Adipocyte (in vitro differentiated cells): ENCODE measurements around the gene LILRA1.
"Not testable (repeated sequence)": the region's sequence is repeated elsewhere in the genome, so short reads cannot be mapped to it uniquely, and the experiment has no call there.

Experiments used
- DNase-seq: peaks from one replicate; pipeline ENCODE4 v3.0.0-alpha.2; 2015; ENCODE audit warnings: low read depth
- H3K27me3 ChIP-seq: replicated peaks from 2 replicates; pipeline ENCODE4 v1.7.0; 2013; ENCODE audit warnings: mild to moderate bottlenecking, low read length, moderate library complexity; ENCODE audit not compliant: control insufficient read depth, insufficient read depth
- H3K36me3 ChIP-seq: 2 replicates; pipeline ENCODE4 v1.7.0; 2013; ENCODE audit warnings: low read length, mild to moderate bottlenecking, moderate library complexity; ENCODE audit not compliant: control insufficient read depth, insufficient read depth, severe bottlenecking
- H3K4me1 ChIP-seq: 2 replicates; pipeline ENCODE4 v1.7.0; 2013; ENCODE audit warnings: mild to moderate bottlenecking, low read length, moderate library complexity; ENCODE audit not compliant: control insufficient read depth, insufficient read depth
- H3K4me3 ChIP-seq: 2 replicates; pipeline ENCODE4 v1.7.0; 2013; ENCODE audit warnings: mild to moderate bottlenecking, low read length, moderate library complexity
- H3K9ac ChIP-seq: 2 replicates; pipeline ENCODE4 v1.7.0; 2013; ENCODE audit warnings: mild to moderate bottlenecking, low read length, moderate library complexity
- H3K9me3 ChIP-seq: 2 replicates; pipeline ENCODE4 v1.7.0; 2013; ENCODE audit warnings: mild to moderate bottlenecking, low read length, moderate library complexity; ENCODE audit not compliant: control insufficient read depth

Gene LILRA1

GRCh38 chr19:54627912-54628311 lies 34.5 kb downstream of the LILRA1 start:
- not testable (repeated sequence) for DNase-seq, H3K4me3 ChIP-seq, H3K27me3 ChIP-seq, H3K36me3 ChIP-seq, H3K9me3 ChIP-seq, H3K4me1 ChIP-seq, H3K9ac ChIP-seq

- not testable (repeated sequence) for H3K9ac ChIP-seq, H3K9me3 ChIP-seq, H3K36me3 ChIP-seq, DNase-seq, H3K4me3 ChIP-seq, H3K27me3 ChIP-seq, H3K4me1 ChIP-seq
Measured at GRCh38 chr19:54630262-54630661, 36.8 kb downstream of the LILRA1 start, which contains the start of gene LILRB1. Gene LILRB1 (plus strand): TSS chr19:54630484. CDS start chr19:54631074, 590 bp downstream.

GRCh38 chr19:54630782-54631181 lies 37.4 kb downstream of the LILRA1 start:
- Histone ChIP-seq H3K9me3 (no peaks in the 10 kb centered on the region), H3K4me3 (no peak overlapping the region), H3K9ac (no peak overlapping the region), H3K4me1 (no peaks in the 10 kb centered on the region), H3K27me3 (no peaks in the 10 kb centered on the region), H3K36me3 (no peaks in the 10 kb centered on the region)
- DNase-seq: no peak

GRCh38 chr19:54631489-54632337 lies 38.3 kb downstream of the LILRA1 start:
- not testable (repeated sequence) for H3K4me1 ChIP-seq, H3K9ac ChIP-seq, H3K4me3 ChIP-seq, H3K27me3 ChIP-seq, H3K9me3 ChIP-seq, DNase-seq, H3K36me3 ChIP-seq

GRCh38 chr19:54632517-54632916 lies 39.1 kb downstream of the LILRA1 start:
- H3K36me3 ChIP-seq, H3K4me1 ChIP-seq, H3K27me3 ChIP-seq, DNase-seq, H3K9me3 ChIP-seq, H3K9ac ChIP-seq, H3K4me3 ChIP-seq: not testable (repeated sequence)

- H3K4me3 ChIP-seq: no peak overlapping the region
Measured at GRCh38 chr19:54633401-54633800, 40.0 kb downstream of the LILRA1 start.

GRCh38 chr19:54636081-54636480 lies 42.6 kb downstream of the LILRA1 start:
- DNase-seq, H3K9me3 ChIP-seq, H3K9ac ChIP-seq, H3K27me3 ChIP-seq, H3K36me3 ChIP-seq, H3K4me3 ChIP-seq, H3K4me1 ChIP-seq: not testable (repeated sequence)

More at GRCh38 chr19:54633401-54633800, 40.0 kb downstream of the LILRA1 start:
- DNase-seq: no peak
- no peak overlapping the region for H3K9ac ChIP-seq
- no peaks in the 10 kb centered on the region for H3K9me3 ChIP-seq
- H3K36me3 ChIP-seq: no peaks in the 10 kb centered on the region
- H3K27me3 ChIP-seq: no peaks in the 10 kb centered on the region
- H3K4me1 ChIP-seq: no peaks in the 10 kb centered on the region

- Histone ChIP-seq H3K36me3 (no peaks in the 10 kb centered on the region), H3K9ac (no peak overlapping the region), H3K27me3 (no peaks in the 10 kb centered on the region)
Measured at GRCh38 chr19:54638683-54639082, 45.3 kb downstream of the LILRA1 start.

GRCh38 chr19:54642953-54643352 lies 49.5 kb downstream of the LILRA1 start:
- H3K4me3 ChIP-seq, H3K4me1 ChIP-seq, H3K9me3 ChIP-seq, H3K36me3 ChIP-seq, H3K9ac ChIP-seq, H3K27me3 ChIP-seq, DNase-seq: not testable (repeated sequence)

More at GRCh38 chr19:54638683-54639082, 45.3 kb downstream of the LILRA1 start:
- DNase-seq: no peak
- Histone ChIP-seq H3K9me3 (no peaks in the 10 kb centered on the region), H3K4me1 (no peaks in the 10 kb centered on the region), H3K4me3 (no peak overlapping the region)

- not testable (repeated sequence) for H3K9ac ChIP-seq, H3K9me3 ChIP-seq, H3K27me3 ChIP-seq, DNase-seq, H3K4me1 ChIP-seq, H3K36me3 ChIP-seq, H3K4me3 ChIP-seq
Measured at GRCh38 chr19:54643583-54643982, 50.2 kb downstream of the LILRA1 start.

GRCh38 chr19:54644056-54644455 lies 50.6 kb downstream of the LILRA1 start:
- no peaks in the 10 kb centered on the region for H3K9me3 ChIP-seq
- H3K4me3 ChIP-seq: no peak overlapping the region
- DNase-seq: no peak
- H3K27me3 ChIP-seq: peaks cover 5% of the 10 kb centered on the region
- no peaks in the 10 kb centered on the region for H3K36me3 ChIP-seq
- H3K4me1 ChIP-seq: no peaks in the 10 kb centered on the region
- H3K9ac ChIP-seq: no peak overlapping the region
